K562 (cell line): ENCODE results near the gene MMP23B. TPM values are rescaled to one million over a fixed set of nuclear protein-coding genes. Genes with fewer than 3 reads are reported as not detected.

Experiments
- CBFB ChIP-seq: sonication (generic); formaldehyde crosslinking; IDR thresholded peaks from 2 replicates; pipeline ENCODE4 v1.4.0; 2020; ENCODE audit warnings: mild to moderate bottlenecking, missing genetic modification reagents
- EGR1 ChIP-seq: fragments of 450-650 bp; conservative IDR thresholded peaks from 2 replicates; pipeline ENCODE4 v1.6.1; 2017; ENCODE audit warnings: mild to moderate bottlenecking
- EZH2 ChIP-seq: IDR thresholded peaks from 2 replicates; pipeline ENCODE4 v1.6.1; 2012; ENCODE audit warnings: low read depth, mild to moderate bottlenecking, inconsistent platforms, low read length, borderline replicate concordance
- GTF2B ChIP-seq: IDR thresholded peaks from 2 replicates; pipeline ENCODE4 v1.6.1; 2011; ENCODE audit not compliant: insufficient read length; ENCODE audit errors: extremely low read depth
- MBD2 ChIP-seq: sonication (generic); IDR thresholded peaks from 2 replicates; pipeline ENCODE4 v1.6.1; 2016; ENCODE audit warnings: low read depth, borderline replicate concordance
- MEF2D ChIP-seq: conservative IDR thresholded peaks from 2 replicates; pipeline ENCODE4 v1.6.1; 2016; ENCODE audit warnings: low read depth, missing genetic modification characterization, missing compliant biosample characterization
- MYC ChIP-seq, 2 experiments: fragments of 250-450 bp in 1 of 2; sonication (Bioruptor Pico) in 1 of 2; IDR thresholded peaks; 2 replicates each; pipeline versions ENCODE4 v1.5.1 to v1.6.1; 2012 to 2021; ENCODE audit warnings: low read depth in 2 of 2, borderline replicate concordance in 1 of 2, improper control_type of control experiment in 1 of 2, low read length in 1 of 2, mild to moderate bottlenecking in 1 of 2, moderate library complexity in 1 of 2
- PTBP1 ChIP-seq: fragments of 200-400 bp; formaldehyde crosslinking; IDR thresholded peaks from 2 replicates; pipeline ENCODE4 v1.6.1; 2017; ENCODE audit warnings: low read depth, low read length
- SAP30 ChIP-seq: fragments of 200-600 bp; sonication (generic); IDR thresholded peaks from 2 replicates; pipeline ENCODE4 v1.6.1; 2012; ENCODE audit warnings: borderline replicate concordance, low read depth, mild to moderate bottlenecking, moderate library complexity, low read length, control low read depth, inconsistent platforms; ENCODE audit not compliant: insufficient read depth, poor library complexity, severe bottlenecking
- SMAD4 ChIP-seq: fragments of 250-450 bp; sonication (Bioruptor Pico); conservative IDR thresholded peaks from 2 replicates; pipeline ENCODE4 v1.8.0; 2021; ENCODE audit warnings: inconsistent platforms, mild to moderate bottlenecking, moderate library complexity
- ZFP1 ChIP-seq: fragments of 450-650 bp; formaldehyde crosslinking; IDR thresholded peaks from 2 replicates; pipeline ENCODE4 v1.4.0; 2020; ENCODE audit warnings: mild to moderate bottlenecking, mixed read lengths
- ZNF133 ChIP-seq: fragments of 250-450 bp; sonication (Bioruptor Pico); IDR thresholded peaks from 2 replicates; pipeline ENCODE4 v1.4.0; 2020; ENCODE audit warnings: mild to moderate bottlenecking
- ZNF165 ChIP-seq: fragments of 250-450 bp; sonication (Bioruptor Pico); IDR thresholded peaks from 2 replicates; pipeline ENCODE4 v1.4.0; 2020; ENCODE audit warnings: borderline replicate concordance
- ZNF282 ChIP-seq: sonication (generic); formaldehyde crosslinking; IDR thresholded peaks from 2 replicates; pipeline ENCODE4 v1.8.1; 2023; ENCODE audit warnings: missing genetic modification reagents
- ZNF668 ChIP-seq: fragments of 250-450 bp; sonication (Bioruptor Pico); IDR thresholded peaks from 2 replicates; pipeline ENCODE4 v1.8.0; 2022; ENCODE audit warnings: mild to moderate bottlenecking, inconsistent platforms
- polyA plus RNA-seq, 8 experiments: library from polyadenylated mRNA; depleted of rRNA in 4 of 8; stranded (reverse) in 5 of 8; unstranded in 3 of 8; fragments of >200 nt; fragmentation: Nextera tagmentation in 2 of 8; fragmentation: Illumina TruSeq in 1 of 8; extraction: Ambion mirVana in 2 of 8; extraction: Trizol in 1 of 8; gene quantifications; 2 replicates each; pipeline versions ENCODE4 v1.2.1 to v1.2.3, GENCODE V29; 2011 to 2014; ENCODE audit warnings: inconsistent platforms in 1 of 8, missing spikeins in 1 of 8
- total RNA-seq, 7 experiments: library from RNA; depleted of rRNA in 6 of 7; stranded (reverse); fragments of >200 nt in 6 of 7; fragmentation: Illumina TruSeq in 2 of 7; extraction: Trizol in 2 of 7; gene quantifications; 2 replicates each; pipeline versions ENCODE4 v1.2.1 to v1.2.3, GENCODE V29; 2011 to 2021; ENCODE audit warnings: low replicate concordance in 1 of 7
- TF ChIP-seq, protein P1 (sequence below): fragments of 250-450 bp; sonication (Bioruptor Pico); IDR thresholded peaks from 2 replicates; pipeline ENCODE4 v1.9.0; 2021; ENCODE audit warnings: mild to moderate bottlenecking, inconsistent platforms
- TF ChIP-seq, protein P2 (sequence below): fragments of 250-450 bp; sonication (Bioruptor Pico); IDR thresholded peaks from 2 replicates; pipeline ENCODE4 v1.4.0; 2020; ENCODE audit warnings: mild to moderate bottlenecking, moderate library complexity, borderline replicate concordance
- TF ChIP-seq, protein P3 (sequence below): sonication (generic); formaldehyde crosslinking; IDR thresholded peaks from 2 replicates; pipeline ENCODE4 v1.8.0; 2022; ENCODE audit warnings: missing genetic modification reagents, mild to moderate bottlenecking, borderline replicate concordance

The MMP23B gene
- total and polyA plus RNA-seq, 9 of the 15 experiments (the other 6 are each of a cell fraction or from before 2014, with no cell fraction given) = 0.28 to 1.2 (median 0.41) TPM; not detected in 5

DNA sequence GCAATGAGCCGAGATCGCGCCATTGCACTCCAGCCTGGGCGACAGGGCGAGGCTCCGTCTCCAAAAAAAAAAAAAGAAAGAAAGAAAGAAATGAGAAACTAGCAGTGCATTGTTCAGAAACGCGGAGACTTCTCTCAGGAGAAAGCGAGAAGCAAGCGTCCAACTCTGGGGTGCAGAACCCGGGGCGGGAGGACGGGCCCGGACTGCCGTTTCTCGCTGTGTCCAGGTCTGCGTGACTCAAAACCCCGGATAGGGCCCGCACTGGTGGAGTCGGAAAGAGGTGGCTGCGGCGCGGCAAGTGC, 17.1 kb upstream of the MMP23B start (continued):
- TF ChIP-seq, protein P1, sequence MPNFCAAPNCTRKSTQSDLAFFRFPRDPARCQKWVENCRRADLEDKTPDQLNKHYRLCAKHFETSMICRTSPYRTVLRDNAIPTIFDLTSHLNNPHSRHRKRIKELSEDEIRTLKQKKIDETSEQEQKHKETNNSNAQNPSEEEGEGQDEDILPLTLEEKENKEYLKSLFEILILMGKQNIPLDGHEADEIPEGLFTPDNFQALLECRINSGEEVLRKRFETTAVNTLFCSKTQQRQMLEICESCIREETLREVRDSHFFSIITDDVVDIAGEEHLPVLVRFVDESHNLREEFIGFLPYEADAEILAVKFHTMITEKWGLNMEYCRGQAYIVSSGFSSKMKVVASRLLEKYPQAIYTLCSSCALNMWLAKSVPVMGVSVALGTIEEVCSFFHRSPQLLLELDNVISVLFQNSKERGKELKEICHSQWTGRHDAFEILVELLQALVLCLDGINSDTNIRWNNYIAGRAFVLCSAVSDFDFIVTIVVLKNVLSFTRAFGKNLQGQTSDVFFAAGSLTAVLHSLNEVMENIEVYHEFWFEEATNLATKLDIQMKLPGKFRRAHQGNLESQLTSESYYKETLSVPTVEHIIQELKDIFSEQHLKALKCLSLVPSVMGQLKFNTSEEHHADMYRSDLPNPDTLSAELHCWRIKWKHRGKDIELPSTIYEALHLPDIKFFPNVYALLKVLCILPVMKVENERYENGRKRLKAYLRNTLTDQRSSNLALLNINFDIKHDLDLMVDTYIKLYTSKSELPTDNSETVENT (CRISPR knock-in tag) = peak; percentile 55; the same call in 1 of the 2 replicates
- TF ChIP-seq EGR1 (no peak), SAP30 (peak; percentile 74), ZFP1 (CRISPR knock-in tag) (0 out of 2 replicates have a peak, but pooled peaks have one; percentile 42), ZNF282 (no peak), ZNF133 (CRISPR knock-in tag) (peak; percentile 84; the same call in 1 of the 2 replicates), MYC (IDR thresholded peaks at IDR 0.05; ENCODE audit: low read depth, low read length) (no peak), MYC (CRISPR knock-in tag; IDR thresholded peaks at IDR 0.05; ENCODE audit: borderline replicate concordance, low read depth) (0 out of 2 replicates have a peak, but pooled peaks have one; percentile 32), PTBP1 (no peak), GTF2B (no peak), ZNF165 (CRISPR knock-in tag) (no peak), ZNF668 (CRISPR knock-in tag) (no peak), MBD2 (no peak), CBFB (CRISPR knock-in tag) (0 out of 2 replicates have a peak, but pooled peaks have one; percentile 15), SMAD4 (CRISPR knock-in tag) (0 out of 2 replicates have a peak, but pooled peaks have one; percentile 27), EZH2 (no peak), MEF2D (tag) (no peak)
- TF ChIP-seq, protein P2, sequence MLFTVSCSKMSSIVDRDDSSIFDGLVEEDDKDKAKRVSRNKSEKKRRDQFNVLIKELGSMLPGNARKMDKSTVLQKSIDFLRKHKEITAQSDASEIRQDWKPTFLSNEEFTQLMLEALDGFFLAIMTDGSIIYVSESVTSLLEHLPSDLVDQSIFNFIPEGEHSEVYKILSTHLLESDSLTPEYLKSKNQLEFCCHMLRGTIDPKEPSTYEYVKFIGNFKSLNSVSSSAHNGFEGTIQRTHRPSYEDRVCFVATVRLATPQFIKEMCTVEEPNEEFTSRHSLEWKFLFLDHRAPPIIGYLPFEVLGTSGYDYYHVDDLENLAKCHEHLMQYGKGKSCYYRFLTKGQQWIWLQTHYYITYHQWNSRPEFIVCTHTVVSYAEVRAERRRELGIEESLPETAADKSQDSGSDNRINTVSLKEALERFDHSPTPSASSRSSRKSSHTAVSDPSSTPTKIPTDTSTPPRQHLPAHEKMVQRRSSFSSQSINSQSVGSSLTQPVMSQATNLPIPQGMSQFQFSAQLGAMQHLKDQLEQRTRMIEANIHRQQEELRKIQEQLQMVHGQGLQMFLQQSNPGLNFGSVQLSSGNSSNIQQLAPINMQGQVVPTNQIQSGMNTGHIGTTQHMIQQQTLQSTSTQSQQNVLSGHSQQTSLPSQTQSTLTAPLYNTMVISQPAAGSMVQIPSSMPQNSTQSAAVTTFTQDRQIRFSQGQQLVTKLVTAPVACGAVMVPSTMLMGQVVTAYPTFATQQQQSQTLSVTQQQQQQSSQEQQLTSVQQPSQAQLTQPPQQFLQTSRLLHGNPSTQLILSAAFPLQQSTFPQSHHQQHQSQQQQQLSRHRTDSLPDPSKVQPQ = no peak
- TF ChIP-seq, protein P3, sequence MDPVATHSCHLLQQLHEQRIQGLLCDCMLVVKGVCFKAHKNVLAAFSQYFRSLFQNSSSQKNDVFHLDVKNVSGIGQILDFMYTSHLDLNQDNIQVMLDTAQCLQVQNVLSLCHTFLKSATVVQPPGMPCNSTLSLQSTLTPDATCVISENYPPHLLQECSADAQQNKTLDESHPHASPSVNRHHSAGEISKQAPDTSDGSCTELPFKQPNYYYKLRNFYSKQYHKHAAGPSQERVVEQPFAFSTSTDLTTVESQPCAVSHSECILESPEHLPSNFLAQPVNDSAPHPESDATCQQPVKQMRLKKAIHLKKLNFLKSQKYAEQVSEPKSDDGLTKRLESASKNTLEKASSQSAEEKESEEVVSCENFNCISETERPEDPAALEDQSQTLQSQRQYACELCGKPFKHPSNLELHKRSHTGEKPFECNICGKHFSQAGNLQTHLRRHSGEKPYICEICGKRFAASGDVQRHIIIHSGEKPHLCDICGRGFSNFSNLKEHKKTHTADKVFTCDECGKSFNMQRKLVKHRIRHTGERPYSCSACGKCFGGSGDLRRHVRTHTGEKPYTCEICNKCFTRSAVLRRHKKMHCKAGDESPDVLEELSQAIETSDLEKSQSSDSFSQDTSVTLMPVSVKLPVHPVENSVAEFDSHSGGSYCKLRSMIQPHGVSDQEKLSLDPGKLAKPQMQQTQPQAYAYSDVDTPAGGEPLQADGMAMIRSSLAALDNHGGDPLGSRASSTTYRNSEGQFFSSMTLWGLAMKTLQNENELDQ (CRISPR knock-in tag) = no peak
